ENCODE results near the gene ITPKC.
"Not testable (repeated sequence)": the region's sequence is repeated elsewhere in the genome, so short reads cannot be mapped to it uniquely, and the experiment has no call there.

The ITPKC gene

GRCh38 chr19:40730065-40730464 lies 13.2 kb downstream of the ITPKC start:
- H3K4me3 ChIP-seq (ENCODE audit: low read depth, low read length); H3K9ac ChIP-seq (ENCODE audit: low read depth, low read length); H3K27me3 ChIP-seq (ENCODE audit: control insufficient read depth, insufficient read depth, low read length); H3K4me1 ChIP-seq (ENCODE audit: control insufficient read depth, insufficient read depth, low read length); H3K9me3 ChIP-seq (ENCODE audit: control insufficient read depth, insufficient read depth, low read length); H3K27ac ChIP-seq (ENCODE audit: low read depth, low read length): not testable (repeated sequence)
- peaks cover 71% of the 10 kb centered on the region for H3K36me3 ChIP-seq (ENCODE audit: control insufficient read depth, insufficient read depth, low read length)

GRCh38 chr19:40732304-40732703 lies 15.4 kb downstream of the ITPKC start:
- H3K9ac ChIP-seq (ENCODE audit: low read depth, low read length); H3K9me3 ChIP-seq (ENCODE audit: control insufficient read depth, insufficient read depth, low read length): not testable (repeated sequence)
- H3K36me3 ChIP-seq (ENCODE audit: control insufficient read depth, insufficient read depth, low read length) = peaks cover 73% of the 10 kb centered on the region

GRCh38 chr19:40733149-40733548 lies 16.2 kb downstream of the ITPKC start:
- no peaks in the 10 kb centered on the region for H3K27me3 ChIP-seq (ENCODE audit: control insufficient read depth, insufficient read depth, low read length)
- peaks cover 67% of the 10 kb centered on the region for H3K36me3 ChIP-seq (ENCODE audit: control insufficient read depth, insufficient read depth, low read length)
- no peaks in the 10 kb centered on the region for H3K9me3 ChIP-seq (ENCODE audit: control insufficient read depth, insufficient read depth, low read length)

More at GRCh38 chr19:40732304-40732703, 15.4 kb downstream of the ITPKC start:
- not testable (repeated sequence) for H3K4me3 ChIP-seq (ENCODE audit: low read depth, low read length); H3K27me3 ChIP-seq (ENCODE audit: control insufficient read depth, insufficient read depth, low read length); H3K27ac ChIP-seq (ENCODE audit: low read depth, low read length); H3K4me1 ChIP-seq (ENCODE audit: control insufficient read depth, insufficient read depth, low read length)

GRCh38 chr19:40735013-40735771 lies 18.3 kb downstream of the ITPKC start:
- H3K4me1 ChIP-seq (ENCODE audit: control insufficient read depth, insufficient read depth, low read length) = no peaks in the 10 kb centered on the region
- no peak overlapping the region for H3K27ac ChIP-seq (ENCODE audit: low read depth, low read length)
- peaks cover 61% of the 10 kb centered on the region for H3K36me3 ChIP-seq (ENCODE audit: control insufficient read depth, insufficient read depth, low read length)
- H3K9me3 ChIP-seq (ENCODE audit: control insufficient read depth, insufficient read depth, low read length) = no peaks in the 10 kb centered on the region
- no peak overlapping the region for H3K9ac ChIP-seq (ENCODE audit: low read depth, low read length)
- no peaks in the 10 kb centered on the region for H3K27me3 ChIP-seq (ENCODE audit: control insufficient read depth, insufficient read depth, low read length)
- H3K4me3 ChIP-seq (ENCODE audit: low read depth, low read length) = no peak overlapping the region

More at GRCh38 chr19:40733149-40733548, 16.2 kb downstream of the ITPKC start:
- Histone ChIP-seq H3K4me3 (ENCODE audit: low read depth, low read length) (no peak overlapping the region), H3K27ac (ENCODE audit: low read depth, low read length) (no peak overlapping the region), H3K9ac (ENCODE audit: low read depth, low read length) (no peak overlapping the region), H3K4me1 (ENCODE audit: control insufficient read depth, insufficient read depth, low read length) (no peaks in the 10 kb centered on the region)

GRCh38 chr19:40736661-40737060 lies 19.7 kb downstream of the ITPKC start:
- no peak overlapping the region for H3K4me3 ChIP-seq (ENCODE audit: low read depth, low read length)
- no peak overlapping the region for H3K9ac ChIP-seq (ENCODE audit: low read depth, low read length)
- no peaks in the 10 kb centered on the region for H3K9me3 ChIP-seq (ENCODE audit: control insufficient read depth, insufficient read depth, low read length)
- H3K27ac ChIP-seq (ENCODE audit: low read depth, low read length) = no peak overlapping the region
- H3K4me1 ChIP-seq (ENCODE audit: control insufficient read depth, insufficient read depth, low read length) = no peaks in the 10 kb centered on the region
- H3K27me3 ChIP-seq (ENCODE audit: control insufficient read depth, insufficient read depth, low read length) = no peaks in the 10 kb centered on the region
- peaks cover 49% of the 10 kb centered on the region for H3K36me3 ChIP-seq (ENCODE audit: control insufficient read depth, insufficient read depth, low read length)

GRCh38 chr19:40737102-40737644 lies 20.3 kb downstream of the ITPKC start:
- Histone ChIP-seq H3K4me3 (ENCODE audit: low read depth, low read length) (no peak overlapping the region), H3K27ac (ENCODE audit: low read depth, low read length) (no peak overlapping the region), H3K27me3 (ENCODE audit: control insufficient read depth, insufficient read depth, low read length) (no peaks in the 10 kb centered on the region), H3K4me1 (ENCODE audit: control insufficient read depth, insufficient read depth, low read length) (no peaks in the 10 kb centered on the region), H3K9me3 (ENCODE audit: control insufficient read depth, insufficient read depth, low read length) (no peaks in the 10 kb centered on the region), H3K36me3 (ENCODE audit: control insufficient read depth, insufficient read depth, low read length) (peaks cover 51% of the 10 kb centered on the region), H3K9ac (ENCODE audit: low read depth, low read length) (no peak overlapping the region)

- H3K4me3 ChIP-seq (ENCODE audit: low read depth, low read length) = no peak overlapping the region
- H3K9me3 ChIP-seq (ENCODE audit: control insufficient read depth, insufficient read depth, low read length) = no peaks in the 10 kb centered on the region
- no peak overlapping the region for H3K27ac ChIP-seq (ENCODE audit: low read depth, low read length)
- no peaks in the 10 kb centered on the region for H3K27me3 ChIP-seq (ENCODE audit: control insufficient read depth, insufficient read depth, low read length)
- no peak overlapping the region for H3K9ac ChIP-seq (ENCODE audit: low read depth, low read length)
- H3K36me3 ChIP-seq (ENCODE audit: control insufficient read depth, insufficient read depth, low read length) = peaks cover 38% of the 10 kb centered on the region
- no peaks in the 10 kb centered on the region for H3K4me1 ChIP-seq (ENCODE audit: control insufficient read depth, insufficient read depth, low read length)
Observed at GRCh38 chr19:40739030-40739839, 22.3 kb downstream of the ITPKC start.

GRCh38 chr19:40739871-40740703 lies 23.2 kb downstream of the ITPKC start:
- no peak overlapping the region for H3K9ac ChIP-seq (ENCODE audit: low read depth, low read length)
- H3K27ac ChIP-seq (ENCODE audit: low read depth, low read length) = no peak overlapping the region
- H3K4me3 ChIP-seq (ENCODE audit: low read depth, low read length) = no peak overlapping the region
- no peaks in the 10 kb centered on the region for H3K9me3 ChIP-seq (ENCODE audit: control insufficient read depth, insufficient read depth, low read length)
- H3K27me3 ChIP-seq (ENCODE audit: control insufficient read depth, insufficient read depth, low read length) = no peaks in the 10 kb centered on the region
- 0 out of 2 replicates have a peak, but pooled peaks cover 3% of the 10 kb centered on the region for H3K4me1 ChIP-seq (ENCODE audit: control insufficient read depth, insufficient read depth, low read length)
- peaks cover 30% of the 10 kb centered on the region for H3K36me3 ChIP-seq (ENCODE audit: control insufficient read depth, insufficient read depth, low read length)

GRCh38 chr19:40740747-40741146 lies 23.8 kb downstream of the ITPKC start:
- Histone ChIP-seq H3K27ac (ENCODE audit: low read depth, low read length) (no peak overlapping the region), H3K9me3 (ENCODE audit: control insufficient read depth, insufficient read depth, low read length) (no peaks in the 10 kb centered on the region), H3K4me3 (ENCODE audit: low read depth, low read length) (no peak overlapping the region), H3K4me1 (ENCODE audit: control insufficient read depth, insufficient read depth, low read length) (0 out of 2 replicates have a peak, but pooled peaks cover 5% of the 10 kb centered on the region), H3K27me3 (ENCODE audit: control insufficient read depth, insufficient read depth, low read length) (no peaks in the 10 kb centered on the region), H3K36me3 (ENCODE audit: control insufficient read depth, insufficient read depth, low read length) (peaks cover 24% of the 10 kb centered on the region), H3K9ac (ENCODE audit: low read depth, low read length) (no peak overlapping the region)

- H3K9ac ChIP-seq (ENCODE audit: low read depth, low read length) = no peak overlapping the region
- H3K4me1 ChIP-seq (ENCODE audit: control insufficient read depth, insufficient read depth, low read length) = 0 out of 2 replicates have a peak, but pooled peaks cover 5% of the 10 kb centered on the region
- H3K27me3 ChIP-seq (ENCODE audit: control insufficient read depth, insufficient read depth, low read length) = no peaks in the 10 kb centered on the region
- H3K27ac ChIP-seq (ENCODE audit: low read depth, low read length) = no peak overlapping the region
- peaks cover 21% of the 10 kb centered on the region for H3K36me3 ChIP-seq (ENCODE audit: control insufficient read depth, insufficient read depth, low read length)
- H3K4me3 ChIP-seq (ENCODE audit: low read depth, low read length) = no peak overlapping the region
- no peaks in the 10 kb centered on the region for H3K9me3 ChIP-seq (ENCODE audit: control insufficient read depth, insufficient read depth, low read length)
Observed at GRCh38 chr19:40741527-40742390, 24.8 kb downstream of the ITPKC start.
